Mesodermal cell (in vitro differentiated cells): ENCODE measurements around the gene MICA.
"Not testable (repeated sequence)": the region's sequence is repeated elsewhere in the genome, so short reads cannot be mapped to it uniquely, and the experiment has no call there.

Experiments used
- H3K27ac ChIP-seq: 2 replicates; pipeline ENCODE4 v1.7.0; 2013; ENCODE audit warnings: mild to moderate bottlenecking, low read depth, low read length, moderate library complexity; ENCODE audit not compliant: severe bottlenecking
- H3K36me3 ChIP-seq: 2 replicates; pipeline ENCODE4 v1.7.1; 2013; ENCODE audit warnings: mild to moderate bottlenecking, low read length, moderate library complexity; ENCODE audit not compliant: control insufficient read depth, insufficient read depth
- H3K4me1 ChIP-seq: one replicate; pipeline ENCODE4 v1.7.1; 2013; ENCODE audit warnings: mild to moderate bottlenecking, low read length; ENCODE audit not compliant: insufficient read depth, control insufficient read depth, poor library complexity, severe bottlenecking
- H3K4me3 ChIP-seq: 2 replicates; pipeline ENCODE4 v1.7.0; 2013; ENCODE audit warnings: low read length, control low read depth, mild to moderate bottlenecking; ENCODE audit not compliant: insufficient read depth, poor library complexity, severe bottlenecking; ENCODE audit errors: extremely low read depth
- H3K9me3 ChIP-seq: 2 replicates; pipeline ENCODE4 v1.7.1; 2013; ENCODE audit warnings: mild to moderate bottlenecking, low read length, moderate library complexity; ENCODE audit not compliant: control insufficient read depth
- WGBS, 2 experiments: methylation state at CpG; one replicate each; pipeline ENCODE4 v1.1.5; 2013; ENCODE audit warnings: missing lambda C conversion rate in 2 of 2; ENCODE audit not compliant: insufficient coverage in 2 of 2; 5-methylcytosine and 5-hydroxymethylcytosine counted together

Gene MICA

GRCh38 chr6:31438677-31439076, 35.3 kb downstream of the MICA start:
- no peak overlapping the region for H3K27ac ChIP-seq
- H3K4me1 ChIP-seq, result no peaks in the 10 kb centered on the region
- H3K9me3 ChIP-seq, result peaks cover 16% of the 10 kb centered on the region
- no peak overlapping the region for H3K4me3 ChIP-seq
- whole genome bisulfite sequencing, 2 experiments, result 71 to 100% methylated on average over 1 to 2 of the region's 2 CpGs
- no peaks in the 10 kb centered on the region for H3K36me3 ChIP-seq

GRCh38 chr6:31441365-31442267, 38.2 kb downstream of the MICA start:
- no peak overlapping the region for H3K4me3 ChIP-seq
- WGBS, 2 experiments, result 28 to 36% methylated on average over 25 to 27 of the region's 28 CpGs
- H3K36me3 ChIP-seq, result no peaks in the 10 kb centered on the region
- peaks cover 16% of the 10 kb centered on the region for H3K9me3 ChIP-seq
- H3K27ac ChIP-seq, result no peak overlapping the region
- no peaks in the 10 kb centered on the region for H3K4me1 ChIP-seq

GRCh38 chr6:31446481-31446880, 43.1 kb downstream of the MICA start:
- H3K4me3 ChIP-seq, result no peak overlapping the region
- no peak overlapping the region for H3K27ac ChIP-seq
- H3K4me1 ChIP-seq, result no peaks in the 10 kb centered on the region
- 100% methylated on average over 2 of the region's 4 CpGs; no CpG with 5 or more reads in 1 of the 2 experiments for WGBS, 2 experiments
- H3K36me3 ChIP-seq, result no peaks in the 10 kb centered on the region
- H3K9me3 ChIP-seq, result no peaks in the 10 kb centered on the region

- H3K9me3 ChIP-seq, H3K36me3 ChIP-seq, H3K4me1 ChIP-seq, H3K4me3 ChIP-seq, H3K27ac ChIP-seq: not testable (repeated sequence)
- WGBS, 2 experiments, result no CpG with 5 or more reads among the region's 6 CpGs
These were observed 43.8 kb downstream of the MICA start for GRCh38 chr6:31446999-31447789.

GRCh38 chr6:31450751-31451150, 47.4 kb downstream of the MICA start:
- no peaks in the 10 kb centered on the region for H3K4me1 ChIP-seq
- H3K9me3 ChIP-seq, result peaks cover 5% of the 10 kb centered on the region
- H3K27ac ChIP-seq, result no peak overlapping the region
- H3K36me3 ChIP-seq, result no peaks in the 10 kb centered on the region
- 93% methylated on average over 3 of the region's 4 CpGs; no CpG with 5 or more reads in 1 of the 2 experiments for WGBS, 2 experiments
- H3K4me3 ChIP-seq, result no peak overlapping the region

- Histone ChIP-seq H3K9me3 (peaks cover 5% of the 10 kb centered on the region), H3K27ac (no peak overlapping the region), H3K4me1 (no peaks in the 10 kb centered on the region), H3K36me3 (no peaks in the 10 kb centered on the region), H3K4me3 (no peak overlapping the region)
These were observed 49.5 kb downstream of the MICA start for GRCh38 chr6:31452859-31453258.

GRCh38 chr6:31453259-31453658, 49.9 kb downstream of the MICA start:
- H3K27ac ChIP-seq, result no peak overlapping the region
- H3K4me3 ChIP-seq, result no peak overlapping the region
- H3K4me1 ChIP-seq, result no peaks in the 10 kb centered on the region
- peaks cover 5% of the 10 kb centered on the region for H3K9me3 ChIP-seq
- no peaks in the 10 kb centered on the region for H3K36me3 ChIP-seq
- 78 to 86% methylated on average over 1 of the region's 2 CpGs for WGBS, 2 experiments

GRCh38 chr6:31459864-31460263, 56.5 kb downstream of the MICA start:
- H3K4me1 ChIP-seq, H3K9me3 ChIP-seq, H3K36me3 ChIP-seq, H3K27ac ChIP-seq, H3K4me3 ChIP-seq: not testable (repeated sequence)
- WGBS, 2 experiments, result 78 to 100% methylated on average over 1 to 4 of the region's 5 CpGs

- Histone ChIP-seq H3K36me3 (no peaks in the 10 kb centered on the region), H3K27ac (no peak overlapping the region), H3K4me3 (no peak overlapping the region), H3K4me1 (peaks cover 4% of the 10 kb centered on the region), H3K9me3 (no peaks in the 10 kb centered on the region)
- WGBS, 2 experiments, result 94 to 100% methylated on average over 4 of the region's 5 CpGs
These were observed 57.1 kb downstream of the MICA start for GRCh38 chr6:31460361-31461025.

GRCh38 chr6:31462026-31462963, 58.9 kb downstream of the MICA start:
- Histone ChIP-seq H3K9me3 (no peaks in the 10 kb centered on the region), H3K4me1 (peaks cover 4% of the 10 kb centered on the region), H3K27ac (peak overlapping the region; percentile 36), H3K4me3 (no peak overlapping the region), H3K36me3 (no peaks in the 10 kb centered on the region)
- WGBS, 2 experiments, result 69 to 73% methylated on average over 8 to 10 of the region's 11 CpGs
